HuH-7 (cell line): Measurements from ENCODE around the gene SH3D21.
A peak's percentile ranks its signal among the peaks of the same experiment; 100 is the strongest.

ENCODE experiments used
- DNase-seq: peaks from one replicate; pipeline ENCODE4 v3.0.0; 2011; ENCODE audit warnings: low spot score

Gene SH3D21

GRCh38 chr1:36359383-36359782 lies 53.2 kb downstream of the SH3D21 start:
- DNase-seq, result no peak

- no peak for DNase-seq
Observed at GRCh38 chr1:36359911-36360550, 53.9 kb downstream of the SH3D21 start.

- no peak for DNase-seq
Observed at GRCh38 chr1:36365381-36365780, 59.2 kb downstream of the SH3D21 start.

GRCh38 chr1:36366091-36366661 lies 60.0 kb downstream of the SH3D21 start:
- no peak for DNase-seq

GRCh38 chr1:36367066-36367465 lies 60.9 kb downstream of the SH3D21 start:
- DNase-seq, result no peak

GRCh38 chr1:36367798-36368197 lies 61.6 kb downstream of the SH3D21 start:
- DNase-seq, result no peak

GRCh38 chr1:36369061-36369861 lies 63.1 kb downstream of the SH3D21 start:
- peak; percentile 87 for DNase-seq
